HepG2 (cell line): ENCODE results near the gene PREX1. TPM values are rescaled to one million over a fixed set of nuclear protein-coding genes. Genes with fewer than 3 reads are reported as not detected.

ENCODE experiments used
- CBFB ChIP-seq: sonication (generic); formaldehyde crosslinking; IDR thresholded peaks from 2 replicates; pipeline ENCODE4 v1.4.0; 2020; ENCODE audit warnings: missing genetic modification reagents
- CCAR2 ChIP-seq: fragments of 200-400 bp; formaldehyde crosslinking; optimal IDR thresholded peaks from 2 replicates; pipeline ENCODE3; 2018; ENCODE audit warnings: low read depth, mild to moderate bottlenecking, low read length, moderate library complexity
- HDAC6 ChIP-seq: fragments of 200-600 bp; sonication (generic); IDR thresholded peaks from 2 replicates; pipeline ENCODE4 v1.7.0; 2017; ENCODE audit warnings: mild to moderate bottlenecking, antibody characterized with exemption, low read length, low read depth
- MYNN ChIP-seq: sonication (generic); formaldehyde crosslinking; IDR thresholded peaks from 2 replicates; pipeline ENCODE4 v1.4.0; 2020; ENCODE audit warnings: mild to moderate bottlenecking, low read depth, missing genetic modification reagents
- MZF1 ChIP-seq: sonication (generic); formaldehyde crosslinking; IDR thresholded peaks from 2 replicates; pipeline ENCODE4 v1.8.1; 2023; ENCODE audit warnings: mild to moderate bottlenecking, missing genetic modification reagents, borderline replicate concordance
- NFIC ChIP-seq: IDR thresholded peaks from 2 replicates; pipeline ENCODE4 v1.6.1; 2012; ENCODE audit warnings: mild to moderate bottlenecking, low read length, inconsistent platforms
- PAF1 ChIP-seq: IDR thresholded peaks from 2 replicates; pipeline ENCODE4 v1.6.1; 2016; ENCODE audit warnings: missing genetic modification reagents, missing compliant biosample characterization
- PLRG1 ChIP-seq: fragments of 450-650 bp; conservative IDR thresholded peaks from 2 replicates; pipeline ENCODE4 v1.6.1; 2016
- RXRB ChIP-seq: IDR thresholded peaks from 2 replicates; pipeline ENCODE4 v1.6.1; 2016; ENCODE audit warnings: borderline replicate concordance, missing genetic modification reagents, missing compliant biosample characterization
- SAP130 ChIP-seq: IDR thresholded peaks from 2 replicates; pipeline ENCODE4 v1.6.1; 2016; ENCODE audit warnings: low read depth
- ZBTB20 ChIP-seq: sonication (generic); formaldehyde crosslinking; IDR thresholded peaks from 2 replicates; pipeline ENCODE4 v1.8.1; 2023; ENCODE audit warnings: missing genetic modification reagents, low read depth, mild to moderate bottlenecking, borderline replicate concordance
- ZEB1 ChIP-seq: IDR thresholded peaks from 2 replicates; pipeline ENCODE4 v1.6.1; 2012; ENCODE audit warnings: mild to moderate bottlenecking, low read depth, inconsistent platforms; ENCODE audit not compliant: insufficient replicate concordance
- ZFP36L2 ChIP-seq: sonication (generic); formaldehyde crosslinking; IDR thresholded peaks from 2 replicates; pipeline ENCODE4 v1.4.0; 2020; ENCODE audit warnings: missing genetic modification reagents
- ZMAT3 ChIP-seq: sonication (generic); formaldehyde crosslinking; conservative IDR thresholded peaks from 2 replicates; pipeline ENCODE4 v1.7.0; 2021; ENCODE audit warnings: missing genetic modification reagents
- ZNF136 ChIP-seq: sonication (generic); formaldehyde crosslinking; IDR thresholded peaks from 2 replicates; pipeline ENCODE4 v1.8.1; 2022; ENCODE audit warnings: low read depth, mild to moderate bottlenecking, moderate library complexity, missing genetic modification reagents
- ZNF224 ChIP-seq: sonication (generic); formaldehyde crosslinking; IDR thresholded peaks from 2 replicates; pipeline ENCODE4 v1.5.0; 2020; ENCODE audit warnings: mild to moderate bottlenecking, missing genetic modification reagents
- ZNF256 ChIP-seq: sonication (generic); formaldehyde crosslinking; conservative IDR thresholded peaks from 2 replicates; pipeline ENCODE4 v1.4.0; 2020; ENCODE audit warnings: missing genetic modification reagents
- ZNF432 ChIP-seq: sonication (generic); formaldehyde crosslinking; IDR thresholded peaks from 2 replicates; pipeline ENCODE4 v1.5.0; 2020; ENCODE audit warnings: missing genetic modification reagents, mild to moderate bottlenecking, borderline replicate concordance
- ZNF557 ChIP-seq: sonication (generic); formaldehyde crosslinking; IDR thresholded peaks from 2 replicates; pipeline ENCODE4 v1.4.0; 2020; ENCODE audit warnings: missing genetic modification reagents
- polyA plus RNA-seq, 8 experiments: library from polyadenylated mRNA; depleted of rRNA in 3 of 8; stranded (reverse) in 7 of 8; unstranded in 1 of 8; fragments of >200 nt; fragmentation: Illumina TruSeq in 4 of 8; extraction: Trizol in 4 of 8; gene quantifications; 2 replicates each; pipeline versions ENCODE4 v1.2.1 to v1.2.3, GENCODE V29; 2011 to 2016; ENCODE audit warnings: low read depth in 4 of 8, missing spikeins in 1 of 8, mixed read lengths in 1 of 8; ENCODE audit not compliant: insufficient read depth in 1 of 8
- total RNA-seq, 5 experiments: library from RNA; depleted of rRNA; stranded (reverse); fragments of >200 nt; fragmentation: Illumina TruSeq; extraction: Trizol; gene quantifications; 2 replicates each; pipeline ENCODE4 v1.2.3, GENCODE V29; 2016; ENCODE audit warnings: low read depth in 1 of 5
- TF ChIP-seq, protein P1 (sequence below): fragments of 450-650 bp; IDR thresholded peaks from 2 replicates; pipeline ENCODE4 v1.6.1; 2017
- TF ChIP-seq, protein P2 (sequence below): sonication (generic); formaldehyde crosslinking; IDR thresholded peaks from 2 replicates; pipeline ENCODE4 v1.4.0; 2020; ENCODE audit warnings: missing genetic modification reagents
- TF ChIP-seq, protein P3 (sequence below): sonication (generic); formaldehyde crosslinking; IDR thresholded peaks from 2 replicates; pipeline ENCODE4 v1.4.0; 2020; ENCODE audit warnings: missing genetic modification reagents
- TF ChIP-seq, protein P4 (sequence below): sonication (generic); formaldehyde crosslinking; IDR thresholded peaks from 2 replicates; pipeline ENCODE4 v1.4.0; 2020; ENCODE audit warnings: missing genetic modification reagents, borderline replicate concordance

PREX1 gene
- total and polyA plus RNA-seq, 2 of the 13 experiments (the other 11 are each of a cell fraction or from before 2014, with no cell fraction given) = 0.02 to 0.04 TPM

DNA sequence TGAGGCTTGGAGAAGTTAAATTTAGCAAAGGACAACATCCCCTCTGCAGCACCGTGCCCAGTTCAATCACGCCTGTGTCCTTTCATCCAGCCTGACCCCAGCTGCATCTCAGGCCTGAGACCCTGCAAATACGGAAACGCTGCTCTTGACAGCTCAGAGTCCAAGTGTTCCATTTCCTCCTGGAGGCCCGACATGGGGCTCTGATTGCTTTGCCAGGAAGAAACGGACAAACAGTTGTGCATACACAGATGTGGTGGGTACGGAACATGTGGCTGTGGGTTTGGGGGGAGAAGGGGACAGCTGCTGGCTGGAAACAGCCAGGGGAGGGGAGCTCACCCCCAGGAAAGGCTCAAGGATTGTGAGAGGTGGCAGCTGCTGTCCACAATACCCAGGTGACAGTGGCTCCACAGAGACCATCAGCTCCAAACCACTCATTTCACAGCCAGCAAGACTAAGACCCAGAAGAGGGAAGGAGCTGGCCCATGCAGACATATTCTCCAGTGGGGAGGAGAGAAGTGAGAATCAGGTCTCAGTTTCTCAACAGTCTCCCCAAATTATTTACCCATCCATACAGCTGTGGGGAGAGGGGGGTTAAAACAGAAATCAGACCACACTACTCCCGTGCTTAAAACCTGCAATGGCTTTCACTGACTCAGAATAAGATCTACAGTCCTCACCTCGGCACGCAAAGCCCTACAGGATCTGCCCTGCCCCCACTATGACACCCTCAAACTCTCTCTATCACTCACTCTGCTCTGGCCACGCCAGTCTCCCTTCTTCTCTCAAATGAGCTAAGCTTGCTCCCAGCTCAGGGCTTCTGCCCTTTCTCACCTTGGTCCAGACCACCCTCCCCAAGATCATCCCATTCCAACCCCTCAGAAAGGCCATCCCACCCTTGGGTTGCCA, 89.1 kb downstream of the PREX1 start (continued):
- TF ChIP-seq ZNF557 (CRISPR knock-in tag) (no peak), SAP130 (CRISPR knock-in tag) (peak; percentile 75), RXRB (peak; percentile 83; the same call in 1 of the 2 replicates), NFIC (no peak), ZNF256 (no peak), ZNF136 (no peak), ZFP36L2 (CRISPR knock-in tag) (no peak), PAF1 (CRISPR knock-in tag) (no peak), HDAC6 (no peak), ZEB1 (peak; percentile 34), ZBTB20 (no peak; the same call in 1 of the 2 replicates), PLRG1 (no peak), ZMAT3 (CRISPR knock-in tag) (peak; percentile 77; the same call in 1 of the 2 replicates), MYNN (CRISPR knock-in tag) (no peak), MZF1 (CRISPR knock-in tag) (no peak), CCAR2 (no peak), ZNF432 (CRISPR knock-in tag) (no peak), ZNF224 (CRISPR knock-in tag) (peak; percentile 87; the same call in 1 of the 2 replicates), CBFB (CRISPR knock-in tag) (no peak)
- TF ChIP-seq, protein P1, sequence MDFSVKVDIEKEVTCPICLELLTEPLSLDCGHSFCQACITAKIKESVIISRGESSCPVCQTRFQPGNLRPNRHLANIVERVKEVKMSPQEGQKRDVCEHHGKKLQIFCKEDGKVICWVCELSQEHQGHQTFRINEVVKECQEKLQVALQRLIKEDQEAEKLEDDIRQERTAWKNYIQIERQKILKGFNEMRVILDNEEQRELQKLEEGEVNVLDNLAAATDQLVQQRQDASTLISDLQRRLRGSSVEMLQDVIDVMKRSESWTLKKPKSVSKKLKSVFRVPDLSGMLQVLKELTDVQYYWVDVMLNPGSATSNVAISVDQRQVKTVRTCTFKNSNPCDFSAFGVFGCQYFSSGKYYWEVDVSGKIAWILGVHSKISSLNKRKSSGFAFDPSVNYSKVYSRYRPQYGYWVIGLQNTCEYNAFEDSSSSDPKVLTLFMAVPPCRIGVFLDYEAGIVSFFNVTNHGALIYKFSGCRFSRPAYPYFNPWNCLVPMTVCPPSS = no peak
- TF ChIP-seq, protein P2, sequence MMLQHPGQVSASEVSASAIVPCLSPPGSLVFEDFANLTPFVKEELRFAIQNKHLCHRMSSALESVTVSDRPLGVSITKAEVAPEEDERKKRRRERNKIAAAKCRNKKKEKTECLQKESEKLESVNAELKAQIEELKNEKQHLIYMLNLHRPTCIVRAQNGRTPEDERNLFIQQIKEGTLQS (CRISPR knock-in tag) = no peak
- TF ChIP-seq, protein P3, sequence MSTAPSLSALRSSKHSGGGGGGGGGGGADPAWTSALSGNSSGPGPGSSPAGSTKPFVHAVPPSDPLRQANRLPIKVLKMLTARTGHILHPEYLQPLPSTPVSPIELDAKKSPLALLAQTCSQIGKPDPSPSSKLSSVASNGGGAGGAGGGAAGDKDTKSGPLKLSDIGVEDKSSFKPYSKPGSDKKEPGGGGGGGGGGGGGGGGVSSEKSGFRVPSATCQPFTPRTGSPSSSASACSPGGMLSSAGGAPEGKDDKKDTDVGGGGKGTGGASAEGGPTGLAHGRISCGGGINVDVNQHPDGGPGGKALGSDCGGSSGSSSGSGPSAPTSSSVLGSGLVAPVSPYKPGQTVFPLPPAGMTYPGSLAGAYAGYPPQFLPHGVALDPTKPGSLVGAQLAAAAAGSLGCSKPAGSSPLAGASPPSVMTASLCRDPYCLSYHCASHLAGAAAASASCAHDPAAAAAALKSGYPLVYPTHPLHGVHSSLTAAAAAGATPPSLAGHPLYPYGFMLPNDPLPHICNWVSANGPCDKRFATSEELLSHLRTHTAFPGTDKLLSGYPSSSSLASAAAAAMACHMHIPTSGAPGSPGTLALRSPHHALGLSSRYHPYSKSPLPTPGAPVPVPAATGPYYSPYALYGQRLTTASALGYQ (CRISPR knock-in tag) = no peak
- TF ChIP-seq, protein P4, sequence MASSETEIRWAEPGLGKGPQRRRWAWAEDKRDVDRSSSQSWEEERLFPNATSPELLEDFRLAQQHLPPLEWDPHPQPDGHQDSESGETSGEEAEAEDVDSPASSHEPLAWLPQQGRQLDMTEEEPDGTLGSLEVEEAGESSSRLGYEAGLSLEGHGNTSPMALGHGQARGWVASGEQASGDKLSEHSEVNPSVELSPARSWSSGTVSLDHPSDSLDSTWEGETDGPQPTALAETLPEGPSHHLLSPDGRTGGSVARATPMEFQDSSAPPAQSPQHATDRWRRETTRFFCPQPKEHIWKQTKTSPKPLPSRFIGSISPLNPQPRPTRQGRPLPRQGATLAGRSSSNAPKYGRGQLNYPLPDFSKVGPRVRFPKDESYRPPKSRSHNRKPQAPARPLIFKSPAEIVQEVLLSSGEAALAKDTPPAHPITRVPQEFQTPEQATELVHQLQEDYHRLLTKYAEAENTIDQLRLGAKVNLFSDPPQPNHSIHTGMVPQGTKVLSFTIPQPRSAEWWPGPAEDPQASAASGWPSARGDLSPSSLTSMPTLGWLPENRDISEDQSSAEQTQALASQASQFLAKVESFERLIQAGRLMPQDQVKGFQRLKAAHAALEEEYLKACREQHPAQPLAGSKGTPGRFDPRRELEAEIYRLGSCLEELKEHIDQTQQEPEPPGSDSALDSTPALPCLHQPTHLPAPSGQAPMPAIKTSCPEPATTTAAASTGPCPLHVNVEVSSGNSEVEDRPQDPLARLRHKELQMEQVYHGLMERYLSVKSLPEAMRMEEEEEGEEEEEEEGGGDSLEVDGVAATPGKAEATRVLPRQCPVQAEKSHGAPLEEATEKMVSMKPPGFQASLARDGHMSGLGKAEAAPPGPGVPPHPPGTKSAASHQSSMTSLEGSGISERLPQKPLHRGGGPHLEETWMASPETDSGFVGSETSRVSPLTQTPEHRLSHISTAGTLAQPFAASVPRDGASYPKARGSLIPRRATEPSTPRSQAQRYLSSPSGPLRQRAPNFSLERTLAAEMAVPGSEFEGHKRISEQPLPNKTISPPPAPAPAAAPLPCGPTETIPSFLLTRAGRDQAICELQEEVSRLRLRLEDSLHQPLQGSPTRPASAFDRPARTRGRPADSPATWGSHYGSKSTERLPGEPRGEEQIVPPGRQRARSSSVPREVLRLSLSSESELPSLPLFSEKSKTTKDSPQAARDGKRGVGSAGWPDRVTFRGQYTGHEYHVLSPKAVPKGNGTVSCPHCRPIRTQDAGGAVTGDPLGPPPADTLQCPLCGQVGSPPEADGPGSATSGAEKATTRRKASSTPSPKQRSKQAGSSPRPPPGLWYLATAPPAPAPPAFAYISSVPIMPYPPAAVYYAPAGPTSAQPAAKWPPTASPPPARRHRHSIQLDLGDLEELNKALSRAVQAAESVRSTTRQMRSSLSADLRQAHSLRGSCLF (CRISPR knock-in tag) = no peak
